Measurements from ENCODE around the gene TFDP2. TPM values are rescaled to one million over a fixed set of nuclear protein-coding genes. Genes with fewer than 3 reads are reported as not detected.
"Not testable (repeated sequence)": the region's sequence is repeated elsewhere in the genome, so short reads cannot be mapped to it uniquely, and the experiment has no call there.

The TFDP2 gene
- 57.3 TPM for total RNA-seq
- long read RNA-seq, full-length matches to known transcripts = 16 of 58 reads
- long read RNA-seq, partial matches to known transcripts = 0 of 58 reads
- long read RNA-seq, other reads (novel, unspliced or antisense) = 42 of 58 reads

- intact Hi-C loops (cut with DNase I) = no loop called here
- peak; percentile 100 for ATAC-seq (ENCODE audit: poor library complexity)
- peak; percentile 95 for DNase-seq
Measured at GRCh38 chr3:142148792-142149672, at the start of gene TFDP2. Gene TFDP2 (minus strand): TSS chr3:142149544. CDS start chr3:142101749, 47,795 bp downstream.

DNA sequence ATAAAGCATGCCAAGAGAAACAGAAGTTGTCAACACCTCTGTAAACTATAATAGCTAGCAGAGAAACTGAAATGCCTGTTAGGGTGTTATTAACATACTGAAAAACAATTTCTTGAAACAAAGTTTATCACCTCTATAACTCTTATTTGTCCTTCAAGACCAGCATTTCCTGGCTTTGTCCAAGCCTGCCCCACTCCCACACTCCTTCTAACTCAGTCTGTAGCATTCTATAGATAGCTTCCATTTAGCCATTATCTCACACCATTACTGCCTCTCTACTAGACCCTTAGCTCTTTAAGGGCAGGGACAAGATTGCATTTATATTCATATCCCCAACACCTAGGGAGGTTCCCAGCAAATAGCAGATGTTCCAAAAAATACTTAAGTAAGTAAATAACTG lies 39.5 kb upstream of the TFDP2 start:
- no peak for DNase-seq
- ATAC-seq (ENCODE audit: poor library complexity) = no peak
- intact Hi-C loops (cut with DNase I) = no loop called here

DNA sequence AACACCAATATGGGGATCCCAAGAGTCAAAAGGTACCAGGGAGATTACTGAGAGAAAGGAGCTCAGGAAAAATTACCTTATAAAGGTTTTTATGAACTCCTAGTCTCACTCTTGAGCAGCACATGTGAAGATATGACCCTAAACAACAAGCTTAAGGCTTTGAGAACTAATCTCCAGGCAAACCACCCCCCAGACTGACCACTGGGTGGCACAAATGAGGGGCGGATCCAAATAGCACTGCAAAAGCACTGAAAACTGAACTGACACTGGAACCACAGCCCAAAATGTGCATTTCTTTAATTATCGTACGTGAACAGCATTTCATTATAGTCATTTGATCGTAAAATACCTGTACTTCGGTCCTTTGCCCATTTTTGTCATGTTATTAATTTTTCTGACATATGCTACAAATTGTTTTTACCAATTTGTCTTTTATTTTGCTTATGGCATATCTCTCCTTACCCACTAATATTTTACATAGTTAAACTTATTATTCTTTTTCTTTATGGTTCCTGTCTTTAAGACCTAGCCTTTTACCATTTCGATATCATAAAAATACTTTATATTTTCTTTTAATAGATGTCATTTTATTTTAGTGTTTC lies 31.5 kb upstream of the TFDP2 start:
- no peak for ATAC-seq (ENCODE audit: poor library complexity)
- intact Hi-C loops (cut with DNase I) = no loop called here

DNA sequence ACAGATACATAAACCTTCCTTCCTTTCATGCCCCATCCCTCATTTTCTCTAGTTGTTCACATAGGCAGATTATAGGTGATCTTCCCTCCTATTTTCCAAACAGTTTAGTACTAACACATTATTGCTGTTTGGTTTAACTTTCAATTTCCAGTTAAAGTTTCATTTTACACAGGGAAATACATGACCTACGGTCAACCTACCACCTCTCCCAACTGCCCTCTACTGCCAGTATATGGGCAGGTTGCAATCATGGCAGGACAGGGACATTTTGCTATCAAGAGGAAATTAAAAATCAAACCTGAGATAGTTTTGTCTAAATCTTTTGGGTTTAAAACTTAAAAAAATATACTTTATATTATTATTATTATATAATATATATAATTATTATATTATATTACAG lies 26.1 kb upstream of the TFDP2 start:
- DNase-seq (no peak), ATAC-seq (ENCODE audit: poor library complexity) (no peak)
- intact Hi-C loops (cut with DNase I) = no loop called here

More for the DNA sequence above, 31.5 kb upstream of the TFDP2 start:
- DNase-seq = no peak

GRCh38 chr3:142174559-142174958 lies 25.2 kb upstream of the TFDP2 start:
- ATAC-seq (ENCODE audit: poor library complexity) (no peak), DNase-seq (no peak)
- intact Hi-C loops (cut with DNase I) = no loop called here

GRCh38 chr3:142168514-142168913 lies 19.2 kb upstream of the TFDP2 start:
- intact Hi-C loops (cut with DNase I) = no loop called here
- ATAC-seq (ENCODE audit: poor library complexity) (no peak), DNase-seq (no peak)

DNA sequence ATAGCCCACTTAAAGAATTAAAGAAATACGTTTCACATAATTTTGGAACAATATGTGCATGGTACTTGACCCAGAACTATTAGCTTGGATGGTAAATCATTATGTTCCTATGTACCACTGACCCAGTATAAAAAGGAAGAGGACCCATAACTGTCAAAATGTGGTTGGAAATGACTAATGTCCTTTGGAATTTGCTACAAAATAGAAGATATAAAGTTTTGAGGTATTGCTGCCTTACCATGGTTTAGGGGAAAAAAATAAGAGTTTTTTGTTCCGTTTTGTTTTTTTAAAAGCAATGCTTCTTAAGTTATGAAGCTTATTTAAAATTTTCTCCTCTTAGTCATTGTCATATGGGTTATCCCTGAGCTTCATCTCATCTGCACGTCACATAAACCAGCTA lies 15.8 kb upstream of the TFDP2 start:
- ATAC-seq (ENCODE audit: poor library complexity) (no peak), DNase-seq (no peak)
- intact Hi-C loops (cut with DNase I) = no loop called here

- intact Hi-C loops (cut with DNase I) = no loop called here
- DNase-seq (no peak), ATAC-seq (ENCODE audit: poor library complexity) (no peak)
Measured at GRCh38 chr3:142159083-142159740, 9.9 kb upstream of the TFDP2 start.

- ATAC-seq (ENCODE audit: poor library complexity) (no peak), DNase-seq (no peak)
- intact Hi-C loops (cut with DNase I) = no loop called here
Measured at GRCh38 chr3:142154186-142154585, 4.8 kb upstream of the TFDP2 start.

- ATAC-seq (ENCODE audit: poor library complexity) (no peak), DNase-seq (no peak)
- intact Hi-C loops (cut with DNase I) = no loop called here
Measured at GRCh38 chr3:142152384-142152783, 3.0 kb upstream of the TFDP2 start.

GRCh38 chr3:142151828-142152227 lies 2.5 kb upstream of the TFDP2 start:
- DNase-seq = no peak
- intact Hi-C loops (cut with DNase I) = no loop called here
- no peak for ATAC-seq (ENCODE audit: poor library complexity)

DNA sequence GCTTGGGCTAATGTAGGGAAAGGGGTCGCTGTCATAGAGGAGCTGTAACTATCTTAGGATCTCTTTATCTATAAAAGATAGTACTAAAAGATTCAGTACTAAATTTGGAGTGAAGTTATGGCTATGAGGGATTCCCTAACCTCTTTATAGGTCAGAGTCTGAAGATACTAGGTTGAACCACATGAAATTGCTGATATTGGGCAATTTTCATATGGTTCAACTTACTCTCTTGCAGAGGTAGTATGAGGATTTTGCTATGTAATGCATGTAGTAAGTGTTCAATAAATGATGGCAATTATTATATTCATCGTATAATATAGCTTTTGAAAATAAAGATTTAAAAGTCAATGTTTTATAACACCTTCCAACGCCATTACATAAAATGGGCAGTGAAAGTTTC lies 1.9 kb upstream of the TFDP2 start:
- DNase-seq (no peak), ATAC-seq (ENCODE audit: poor library complexity) (no peak)
- intact Hi-C loops (cut with DNase I) = no loop called here

- no peak for DNase-seq
- intact Hi-C loops (cut with DNase I) = no loop called here
- no peak for ATAC-seq (ENCODE audit: poor library complexity)
Measured at GRCh38 chr3:142150271-142150670, 927 bp upstream of the TFDP2 start.

GRCh38 chr3:142149673-142149992 lies 289 bp upstream of the TFDP2 start:
- ATAC-seq (ENCODE audit: poor library complexity) (no peak), DNase-seq (no peak)
- intact Hi-C loops (cut with DNase I) = no loop called here

GRCh38 chr3:142148044-142148791 lies 1.1 kb downstream of the TFDP2 start:
- ATAC-seq (ENCODE audit: poor library complexity) (no peak), DNase-seq (no peak)
- intact Hi-C loops (cut with DNase I) = no loop called here

- ATAC-seq (ENCODE audit: poor library complexity); intact Hi-C loops (cut with DNase I); DNase-seq: not testable (repeated sequence)
Measured at GRCh38 chr3:142144587-142144986, 4.8 kb downstream of the TFDP2 start.

GRCh38 chr3:142140608-142141285 lies 8.6 kb downstream of the TFDP2 start:
- ATAC-seq (ENCODE audit: poor library complexity); intact Hi-C loops (cut with DNase I); DNase-seq: not testable (repeated sequence)

- DNase-seq; intact Hi-C loops (cut with DNase I); ATAC-seq (ENCODE audit: poor library complexity): not testable (repeated sequence)
Measured at GRCh38 chr3:142137089-142137488, 12.3 kb downstream of the TFDP2 start.

Data from Right ventricle myocardium superior (tissue), 1 donor.